Loucy (cell line): ENCODE data around the gene TXLNG.

Experiments used
- H2AFZ ChIP-seq: fragments of 200-600 bp; sonication (generic); 2 replicates; pipeline ENCODE4 v1.6.0; 2016; ENCODE audit warnings: antibody characterized with exemption, mild to moderate bottlenecking, low read length, moderate library complexity
- H3F3A ChIP-seq: fragments of 200-600 bp; 2 replicates; pipeline ENCODE4 v1.6.0; 2016; ENCODE audit warnings: antibody characterized with exemption, low read depth, mild to moderate bottlenecking
- H3K27me3 ChIP-seq: fragments of 200-600 bp; sonication (generic); 2 replicates; pipeline ENCODE4 v1.6.1; 2014; ENCODE audit warnings: low read length, mild to moderate bottlenecking; ENCODE audit not compliant: insufficient read depth, poor library complexity, severe bottlenecking
- H3K36me3 ChIP-seq: fragments of 200-600 bp; sonication (generic); 2 replicates; pipeline ENCODE4 v1.6.1; 2016; ENCODE audit warnings: low read length; ENCODE audit not compliant: insufficient read depth
- H3K4me1 ChIP-seq: fragments of 200-600 bp; sonication (generic); 2 replicates; pipeline ENCODE4 v1.5.1; 2014; ENCODE audit warnings: low read length, mild to moderate bottlenecking; ENCODE audit not compliant: insufficient read depth, poor library complexity, severe bottlenecking
- H3K4me2 ChIP-seq: fragments of 200-600 bp; sonication (generic); 2 replicates; pipeline ENCODE4 v1.6.0; 2014; ENCODE audit warnings: antibody characterized with exemption, low read length, low read depth, mild to moderate bottlenecking; ENCODE audit not compliant: poor library complexity, severe bottlenecking
- H3K4me3 ChIP-seq: fragments of 200-600 bp; sonication (generic); 2 replicates; pipeline ENCODE4 v1.5.1; 2014; ENCODE audit warnings: low read length, mild to moderate bottlenecking, mixed read lengths; ENCODE audit not compliant: poor library complexity, severe bottlenecking
- H3K79me2 ChIP-seq: fragments of 200-600 bp; sonication (generic); 2 replicates; pipeline ENCODE4 v1.6.1; 2014; ENCODE audit warnings: low read length; ENCODE audit not compliant: insufficient read depth
- H3K9ac ChIP-seq: fragments of 200-600 bp; sonication (generic); 2 replicates; pipeline ENCODE4 v1.6.0; 2014; ENCODE audit warnings: mild to moderate bottlenecking, low read depth, low read length, moderate library complexity; ENCODE audit not compliant: poor library complexity, severe bottlenecking
- H3K9me2 ChIP-seq: fragments of 200-600 bp; sonication (generic); replicated peaks from 2 replicates; pipeline ENCODE4 v1.6.1; 2016; ENCODE audit warnings: low read depth, low read length, mixed read lengths
- H3K9me3 ChIP-seq: fragments of 200-600 bp; sonication (generic); 2 replicates; pipeline ENCODE4 v1.6.1; 2014; ENCODE audit warnings: mild to moderate bottlenecking, antibody characterized with exemption, low read length, low read depth; ENCODE audit not compliant: insufficient read depth
- H4K20me1 ChIP-seq: fragments of 200-600 bp; sonication (generic); 2 replicates; pipeline ENCODE4 v1.6.0; 2014; ENCODE audit warnings: antibody characterized with exemption, low read length, mild to moderate bottlenecking; ENCODE audit not compliant: insufficient read depth, poor library complexity, severe bottlenecking
- EZH2phosphoT487 ChIP-seq: fragments of 200-600 bp; IDR thresholded peaks from 2 replicates; pipeline ENCODE4 v1.6.1; 2018; ENCODE audit warnings: antibody characterized with exemption, mild to moderate bottlenecking, moderate library complexity, borderline replicate concordance
- TF ChIP-seq, protein P1 (sequence below): fragments of 200-600 bp; sonication (generic); conservative IDR thresholded peaks from 2 replicates; pipeline ENCODE4 v1.5.1; 2014; ENCODE audit warnings: mild to moderate bottlenecking, antibody characterized with exemption, low read length

Gene TXLNG

GRCh38 chrX:16842684-16843083, 56.4 kb downstream of the TXLNG start:
- Histone ChIP-seq H3K36me3 (peaks cover 71% of the 10 kb centered on the region; the same call in 1 of the 2 replicates), H2AFZ (no peak overlapping the region), H3K4me2 (no peak overlapping the region), H3K4me1 (no peaks in the 10 kb centered on the region), H3F3A (no peaks in the 10 kb centered on the region), H3K4me3 (no peak overlapping the region), H3K9me2 (no peaks in the 10 kb centered on the region), H3K27me3 (no peaks in the 10 kb centered on the region), H4K20me1 (no peaks in the 10 kb centered on the region), H3K9me3 (no peaks in the 10 kb centered on the region), H3K9ac (no peak overlapping the region), H3K79me2 (no peaks in the 10 kb centered on the region)
- TF ChIP-seq, protein P1, sequence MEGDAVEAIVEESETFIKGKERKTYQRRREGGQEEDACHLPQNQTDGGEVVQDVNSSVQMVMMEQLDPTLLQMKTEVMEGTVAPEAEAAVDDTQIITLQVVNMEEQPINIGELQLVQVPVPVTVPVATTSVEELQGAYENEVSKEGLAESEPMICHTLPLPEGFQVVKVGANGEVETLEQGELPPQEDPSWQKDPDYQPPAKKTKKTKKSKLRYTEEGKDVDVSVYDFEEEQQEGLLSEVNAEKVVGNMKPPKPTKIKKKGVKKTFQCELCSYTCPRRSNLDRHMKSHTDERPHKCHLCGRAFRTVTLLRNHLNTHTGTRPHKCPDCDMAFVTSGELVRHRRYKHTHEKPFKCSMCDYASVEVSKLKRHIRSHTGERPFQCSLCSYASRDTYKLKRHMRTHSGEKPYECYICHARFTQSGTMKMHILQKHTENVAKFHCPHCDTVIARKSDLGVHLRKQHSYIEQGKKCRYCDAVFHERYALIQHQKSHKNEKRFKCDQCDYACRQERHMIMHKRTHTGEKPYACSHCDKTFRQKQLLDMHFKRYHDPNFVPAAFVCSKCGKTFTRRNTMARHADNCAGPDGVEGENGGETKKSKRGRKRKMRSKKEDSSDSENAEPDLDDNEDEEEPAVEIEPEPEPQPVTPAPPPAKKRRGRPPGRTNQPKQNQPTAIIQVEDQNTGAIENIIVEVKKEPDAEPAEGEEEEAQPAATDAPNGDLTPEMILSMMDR = no peak
- no peak for TF ChIP-seq EZH2phosphoT487

- Histone ChIP-seq H3K4me1 (no peaks in the 10 kb centered on the region), H3K79me2 (no peaks in the 10 kb centered on the region)
Observed at GRCh38 chrX:16843208-16843909, 57.1 kb downstream of the TXLNG start.

DNA sequence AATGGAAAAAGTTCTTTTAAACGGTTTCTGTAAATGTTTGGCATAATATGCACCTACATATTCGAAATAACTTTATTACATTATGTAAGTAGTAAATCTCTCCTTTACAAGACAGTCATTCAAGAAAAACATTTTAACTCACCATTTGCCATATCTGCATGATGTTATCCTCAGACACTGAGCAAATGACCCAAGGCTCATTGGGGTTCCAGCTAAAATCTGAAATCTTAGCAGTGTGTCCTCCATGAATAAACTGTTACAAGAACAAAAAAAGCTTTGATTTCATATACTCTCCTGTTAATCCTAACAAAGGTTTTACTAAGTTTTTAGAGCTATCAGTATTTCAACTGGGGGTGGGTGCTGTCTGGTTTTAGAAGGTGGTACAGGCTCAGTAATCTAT, 59.4 kb downstream of the TXLNG start:
- Histone ChIP-seq H3K36me3 (peaks cover 77% of the 10 kb centered on the region; the same call in 1 of the 2 replicates), H3K4me3 (no peak overlapping the region), H3K9ac (no peak overlapping the region), H3K4me2 (no peak overlapping the region), H2AFZ (no peak overlapping the region), H4K20me1 (no peaks in the 10 kb centered on the region), H3K4me1 (no peaks in the 10 kb centered on the region), H3K9me2 (no peaks in the 10 kb centered on the region), H3K27me3 (no peaks in the 10 kb centered on the region), H3K9me3 (no peaks in the 10 kb centered on the region), H3K79me2 (no peaks in the 10 kb centered on the region), H3F3A (no peaks in the 10 kb centered on the region)
- no peak for TF ChIP-seq EZH2phosphoT487
- TF ChIP-seq, protein P1 = no peak

More at GRCh38 chrX:16843208-16843909, 57.1 kb downstream of the TXLNG start:
- H3K27me3 ChIP-seq = no peaks in the 10 kb centered on the region
- H3F3A ChIP-seq = no peaks in the 10 kb centered on the region
- no peak overlapping the region for H2AFZ ChIP-seq
- H3K9me2 ChIP-seq = no peaks in the 10 kb centered on the region
- no peak overlapping the region for H3K4me3 ChIP-seq
- no peaks in the 10 kb centered on the region for H3K9me3 ChIP-seq
- H3K4me2 ChIP-seq = no peak overlapping the region
- no peaks in the 10 kb centered on the region for H4K20me1 ChIP-seq
- peaks cover 71% of the 10 kb centered on the region; the same call in 1 of the 2 replicates for H3K36me3 ChIP-seq
- H3K9ac ChIP-seq = no peak overlapping the region
- TF ChIP-seq EZH2phosphoT487 = no peak
- TF ChIP-seq, protein P1 = no peak
